ENCODE results near the gene WLS.

Gene WLS

DNA sequence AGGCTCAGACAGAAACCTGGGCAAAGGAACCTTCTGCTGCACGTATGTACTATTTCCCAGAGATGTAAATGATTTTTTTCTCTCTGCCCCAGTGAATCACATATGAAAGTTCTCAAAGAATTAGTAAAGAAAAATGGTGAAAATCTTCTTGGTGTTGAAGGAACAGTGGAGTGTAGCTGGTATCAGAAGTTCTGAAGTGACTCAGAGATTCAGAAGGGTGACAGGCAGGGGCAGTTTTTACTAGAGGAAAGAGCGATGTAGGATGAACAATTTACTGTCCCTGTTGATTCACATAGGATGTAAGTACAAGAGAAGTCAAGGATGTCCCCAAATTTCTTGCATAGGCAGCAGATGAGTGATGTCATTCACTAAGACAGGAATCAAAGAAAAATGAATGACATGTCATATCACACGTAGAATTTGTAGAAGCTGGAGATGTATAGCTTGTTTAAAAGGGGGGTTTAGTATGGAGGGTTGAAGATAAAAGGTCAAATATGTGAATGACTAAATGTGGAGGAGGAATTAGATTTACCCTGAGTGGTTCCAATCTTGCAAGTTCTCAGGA, 26.4 kb downstream of the WLS start:
- DNase-seq = no peak
- in situ Hi-C loops (cut with HindIII; ENCODE audit: low pct_ligation_motif_present, low pct_unique_long_range_greater_than_20kb, low sequenced_read_pairs) = no loop called here

- DNase-seq = no peak
- in situ Hi-C loops (cut with HindIII; ENCODE audit: low pct_ligation_motif_present, low pct_unique_long_range_greater_than_20kb, low sequenced_read_pairs) = no loop called here
Measured at GRCh38 chr1:68204977-68205630, 27.2 kb downstream of the WLS start.

DNA sequence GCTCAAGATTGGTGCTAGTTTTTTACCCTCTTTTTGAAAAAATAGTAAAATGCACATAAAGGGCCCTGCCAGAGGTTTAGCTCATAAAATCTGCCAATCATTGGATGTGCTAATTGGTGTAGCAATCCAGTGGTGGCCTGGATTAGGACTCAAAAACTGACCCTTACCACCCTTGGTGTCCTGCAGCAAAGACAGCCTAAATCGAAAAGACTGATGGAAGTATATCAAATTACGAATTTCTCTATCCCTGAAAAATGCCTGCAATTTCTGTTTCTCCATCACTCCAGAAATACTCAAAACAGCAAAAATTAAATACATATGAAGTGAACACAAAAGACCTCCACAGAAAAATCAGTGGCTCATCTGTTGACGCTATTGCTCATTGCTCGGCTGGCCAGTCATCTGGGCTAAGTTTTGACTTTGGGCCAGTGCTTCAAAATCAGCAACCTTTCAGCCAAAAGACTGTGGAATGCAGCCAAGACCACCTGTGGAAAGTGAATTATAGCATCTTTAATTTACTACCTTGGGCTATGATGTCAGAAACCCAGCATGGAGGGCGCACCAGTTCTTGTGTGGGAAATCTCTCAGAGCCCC, 30.0 kb downstream of the WLS start:
- in situ Hi-C loops (cut with HindIII; ENCODE audit: low pct_ligation_motif_present, low pct_unique_long_range_greater_than_20kb, low sequenced_read_pairs) = no loop called here
- DNase-seq = no peak

DNA sequence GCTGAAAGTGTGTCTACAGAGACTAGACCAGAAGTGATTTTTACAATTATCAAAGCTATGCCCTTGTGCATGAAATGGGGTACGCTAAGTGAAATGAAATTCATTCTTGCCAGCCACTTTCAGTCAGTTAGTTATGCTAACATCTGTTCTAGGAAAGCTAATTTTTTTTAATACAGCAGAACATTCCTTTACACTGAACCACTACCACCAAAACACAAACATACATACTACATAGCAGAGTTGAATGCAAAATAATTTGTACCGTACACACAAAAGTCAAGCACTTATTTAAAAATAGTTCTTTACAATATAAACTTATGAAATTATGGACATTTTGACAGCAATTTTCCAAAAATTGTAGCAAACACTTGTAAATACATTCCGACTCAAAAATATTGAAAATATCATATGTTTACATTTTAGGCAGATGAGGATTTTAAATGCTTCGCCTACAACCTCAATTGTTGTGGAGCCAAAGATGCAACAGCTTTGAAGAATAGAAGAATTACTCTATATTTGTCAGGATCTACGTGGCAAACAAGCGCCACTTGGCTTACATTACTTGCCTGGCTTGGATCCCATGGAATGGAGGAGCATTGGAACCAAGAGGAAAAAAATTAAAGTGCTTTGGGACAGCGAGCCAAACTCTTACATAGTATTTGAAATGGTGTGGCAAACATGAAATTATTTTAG, 30.6 kb downstream of the WLS start:
- in situ Hi-C loops (cut with HindIII; ENCODE audit: low pct_ligation_motif_present, low pct_unique_long_range_greater_than_20kb, low sequenced_read_pairs) = no loop called here

DNA sequence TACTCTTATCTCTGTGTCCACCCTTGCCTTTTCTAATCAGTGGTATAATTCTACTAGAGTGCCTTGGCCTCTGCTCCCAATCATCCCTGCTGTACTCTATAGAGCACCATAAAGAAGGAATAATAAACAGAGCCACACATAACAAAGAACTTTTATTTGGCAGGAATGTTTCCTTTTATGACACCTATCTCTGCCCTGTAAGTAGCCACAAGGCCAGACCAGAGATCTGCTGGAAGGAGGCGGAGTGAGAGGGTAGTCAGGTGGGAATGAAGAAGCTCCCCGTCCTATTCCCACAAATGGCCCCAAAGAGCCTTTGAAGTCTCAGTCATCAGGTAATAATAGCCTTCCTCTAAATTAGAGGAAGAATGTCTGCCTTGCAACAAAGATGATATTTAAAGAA, 32.7 kb downstream of the WLS start:
- no peak for DNase-seq
- in situ Hi-C loops (cut with HindIII; ENCODE audit: low pct_ligation_motif_present, low pct_unique_long_range_greater_than_20kb, low sequenced_read_pairs) = no loop called here

More for the DNA sequence above, 30.6 kb downstream of the WLS start:
- DNase-seq = no peak

- in situ Hi-C loops (cut with HindIII; ENCODE audit: low pct_ligation_motif_present, low pct_unique_long_range_greater_than_20kb, low sequenced_read_pairs) = no loop called here
- DNase-seq = no peak
Measured at GRCh38 chr1:68198752-68199151, 33.6 kb downstream of the WLS start.

- in situ Hi-C loops (cut with HindIII; ENCODE audit: low pct_ligation_motif_present, low pct_unique_long_range_greater_than_20kb, low sequenced_read_pairs) = no loop called here
- DNase-seq = no peak
Measured at GRCh38 chr1:68197891-68198290, 34.4 kb downstream of the WLS start.

DNA sequence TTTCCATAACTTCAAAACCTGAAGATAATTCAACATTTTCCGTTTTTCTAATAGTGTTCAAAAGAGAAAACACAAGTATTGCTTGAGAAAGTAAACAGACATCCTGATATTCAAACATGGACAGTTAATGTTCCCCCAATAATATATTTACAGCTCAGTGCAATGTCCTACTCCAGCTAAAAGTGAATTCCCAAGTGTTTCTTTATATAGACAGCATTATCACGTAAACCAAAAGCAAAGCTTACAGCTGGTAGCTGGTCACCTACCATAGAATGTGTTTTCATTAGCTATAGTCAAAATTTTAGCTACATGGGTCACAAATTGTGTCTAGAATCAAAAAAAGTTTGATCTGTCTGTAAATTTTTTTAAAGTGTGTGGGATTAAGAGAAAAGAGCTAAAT, 34.9 kb downstream of the WLS start:
- in situ Hi-C loops (cut with HindIII; ENCODE audit: low pct_ligation_motif_present, low pct_unique_long_range_greater_than_20kb, low sequenced_read_pairs) = no loop called here

GRCh38 chr1:68196676-68197075, 35.6 kb downstream of the WLS start:
- DNase-seq = no peak
- in situ Hi-C loops (cut with HindIII; ENCODE audit: low pct_ligation_motif_present, low pct_unique_long_range_greater_than_20kb, low sequenced_read_pairs) = no loop called here

More for the DNA sequence above, 34.9 kb downstream of the WLS start:
- no peak for DNase-seq

- in situ Hi-C loops (cut with HindIII; ENCODE audit: low pct_ligation_motif_present, low pct_unique_long_range_greater_than_20kb, low sequenced_read_pairs) = no loop called here
- no peak for DNase-seq
Measured at GRCh38 chr1:68191717-68192116, 40.6 kb downstream of the WLS start.

DNA sequence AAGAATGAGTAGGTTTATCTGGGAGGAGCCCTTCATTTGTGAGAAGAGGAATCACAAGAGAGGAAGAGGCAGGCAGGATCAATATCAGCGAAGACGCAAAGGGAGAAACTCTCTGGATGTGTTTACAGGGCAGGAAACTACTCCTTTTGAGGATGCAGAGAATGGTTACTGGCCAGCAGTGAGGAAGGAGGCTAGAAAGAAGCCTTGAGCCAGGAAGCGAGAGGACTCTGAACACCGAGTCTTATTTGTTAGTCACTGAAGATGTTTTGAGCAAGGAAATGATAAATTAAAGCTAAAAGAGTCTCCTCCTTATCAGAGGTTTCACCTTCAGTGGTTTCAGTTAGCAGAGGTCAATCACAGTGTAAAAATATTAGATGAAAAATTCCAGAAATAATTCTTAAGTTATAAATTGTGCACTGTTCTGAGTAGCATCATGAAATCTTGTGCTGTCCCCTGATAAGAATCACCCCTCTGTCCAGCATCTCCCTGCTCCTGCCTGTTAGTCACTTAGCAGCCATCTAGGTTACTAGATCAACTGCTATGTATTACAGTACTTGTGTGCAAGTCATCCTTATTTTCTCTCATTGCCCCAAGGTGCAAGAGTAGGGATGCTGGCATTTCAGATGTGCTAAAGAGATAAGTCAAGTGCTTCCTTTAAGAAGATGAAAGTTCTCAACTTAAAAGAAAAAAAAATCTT, 43.5 kb downstream of the WLS start:
- DNase-seq = no peak
- in situ Hi-C loops (cut with HindIII; ENCODE audit: low pct_ligation_motif_present, low pct_unique_long_range_greater_than_20kb, low sequenced_read_pairs) = no loop called here

- in situ Hi-C loops (cut with HindIII; ENCODE audit: low pct_ligation_motif_present, low pct_unique_long_range_greater_than_20kb, low sequenced_read_pairs) = no loop called here
Measured at GRCh38 chr1:68188060-68188538, 44.2 kb downstream of the WLS start.

GRCh38 chr1:68185743-68186142, 46.6 kb downstream of the WLS start:
- DNase-seq = no peak
- in situ Hi-C loops (cut with HindIII; ENCODE audit: low pct_ligation_motif_present, low pct_unique_long_range_greater_than_20kb, low sequenced_read_pairs) = no loop called here

More at GRCh38 chr1:68188060-68188538, 44.2 kb downstream of the WLS start:
- no peak for DNase-seq

- in situ Hi-C loops (cut with HindIII; ENCODE audit: low pct_ligation_motif_present, low pct_unique_long_range_greater_than_20kb, low sequenced_read_pairs) = no loop called here
Measured at GRCh38 chr1:68183895-68184294, 48.4 kb downstream of the WLS start.

GRCh38 chr1:68181165-68181556, 51.2 kb downstream of the WLS start:
- no peak for DNase-seq
- in situ Hi-C loops (cut with HindIII; ENCODE audit: low pct_ligation_motif_present, low pct_unique_long_range_greater_than_20kb, low sequenced_read_pairs) = no loop called here

More at GRCh38 chr1:68183895-68184294, 48.4 kb downstream of the WLS start:
- DNase-seq = no peak

- no peak for DNase-seq
- in situ Hi-C loops (cut with HindIII; ENCODE audit: low pct_ligation_motif_present, low pct_unique_long_range_greater_than_20kb, low sequenced_read_pairs) = no loop called here
Measured at GRCh38 chr1:68180441-68181164, 51.7 kb downstream of the WLS start.

DNA sequence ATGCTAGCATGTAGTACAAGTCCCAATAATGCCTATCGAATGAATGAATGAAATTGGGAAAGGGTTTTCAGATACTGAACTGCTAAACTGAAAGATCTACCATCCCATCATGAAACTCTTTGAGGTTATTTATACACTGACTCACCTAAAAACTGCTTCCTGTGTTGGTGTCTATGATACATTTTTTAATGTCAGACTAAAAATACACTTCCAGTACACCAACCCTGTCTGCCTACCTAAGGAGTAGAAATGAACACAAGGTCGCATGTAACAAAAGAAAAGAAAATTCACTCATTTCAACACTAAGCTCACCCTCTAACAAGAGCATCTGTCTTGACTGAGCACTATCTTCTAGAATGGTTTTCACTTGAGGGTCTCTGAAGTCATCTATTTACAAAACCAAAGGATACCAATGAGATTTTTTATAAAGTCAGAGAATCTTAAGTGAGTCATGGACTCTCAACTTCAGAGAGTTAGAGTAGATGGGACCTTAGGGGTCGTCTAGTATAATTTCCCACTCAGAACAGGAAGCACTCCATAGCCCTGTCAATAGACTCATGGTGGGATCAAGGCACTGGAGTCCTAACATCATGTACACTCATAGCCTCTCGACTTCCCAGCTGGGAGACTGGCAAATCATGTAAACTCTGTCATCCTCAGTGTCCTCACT, 53.4 kb downstream of the WLS start:
- no peak for DNase-seq

More for the DNA sequence above, 53.4 kb downstream of the WLS start:
- in situ Hi-C loops (cut with HindIII; ENCODE audit: low pct_ligation_motif_present, low pct_unique_long_range_greater_than_20kb, low sequenced_read_pairs) = no loop called here

All from ACHN (cell line).